ENCODE results near the gene CDCA8.

GRCh38 chr1:37746806-37747205 lies 54.5 kb downstream of the CDCA8 start:
- TF ChIP-seq CTCF (IDR thresholded peaks at IDR 0.05) (no peak), POLR2A (IDR thresholded peaks at IDR 0.05) (no peak), EP300 (IDR thresholded peaks at IDR 0.05) (no peak), POLR2AphosphoS5 (IDR thresholded peaks at IDR 0.05) (no peak)

Measured in suprapubic skin (tissue), 4 donors.